Measurements from ENCODE around the gene WSCD1. TPM values are rescaled to one million over a fixed set of nuclear protein-coding genes. Genes with fewer than 3 reads are reported as not detected.

WSCD1 gene
- total RNA-seq, 2 experiments from 2014 or later = not detected

DNA sequence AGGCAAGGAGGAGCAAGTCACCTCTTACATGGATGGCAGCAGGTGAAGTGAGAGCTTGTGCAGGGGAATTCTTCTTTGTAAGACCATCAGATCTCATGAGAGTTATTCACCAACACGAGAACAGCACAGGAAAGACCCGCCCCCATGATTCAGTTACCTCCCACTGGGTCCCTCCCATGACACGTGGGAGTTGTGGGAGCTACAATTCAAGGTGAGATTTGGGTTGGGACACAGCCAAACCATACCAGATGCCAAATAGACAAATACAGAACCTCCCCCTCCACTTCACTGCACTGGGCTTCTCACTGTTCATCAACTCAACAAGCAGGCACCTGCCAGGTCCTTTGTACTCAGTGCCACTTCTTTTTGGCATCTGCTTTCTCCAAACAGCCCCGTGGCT, 100.2 kb downstream of the WSCD1 start:
- Histone ChIP-seq H3K4me3 (ENCODE audit: low read depth, low read length, poor library complexity, severe bottlenecking) (no peak overlapping the region), H3K36me3 (ENCODE audit: insufficient read depth, low read length) (no peaks in the 10 kb centered on the region), H3K4me2 (ENCODE audit: low read length) (no peak overlapping the region), H3K4me1 (ENCODE audit: insufficient read depth, low read length, poor library complexity, severe bottlenecking) (no peaks in the 10 kb centered on the region), H3K27ac (ENCODE audit: low read depth, low read length, poor library complexity, severe bottlenecking) (no peak overlapping the region), H2AFZ (ENCODE audit: low read length) (no peak overlapping the region), H3K9me3 (ENCODE audit: low read length) (no peaks in the 10 kb centered on the region), H3K9me2 (ENCODE audit: insufficient read depth, low read length) (no peaks in the 10 kb centered on the region), H3K79me2 (ENCODE audit: insufficient read depth, low read depth, low read length) (no peaks in the 10 kb centered on the region), H4K20me1 (ENCODE audit: insufficient read depth, low read length) (no peaks in the 10 kb centered on the region)
- ChIA-PET CTCF (ENCODE audit: unreplicated experiment) (no interaction called here), POLR2A (no interaction called here)
- no peak for TF ChIP-seq EZH2phosphoT487 (IDR thresholded peaks at IDR 0.05; ENCODE audit: borderline replicate concordance, low read depth, low read length)
- TF ChIP-seq, protein P1, sequence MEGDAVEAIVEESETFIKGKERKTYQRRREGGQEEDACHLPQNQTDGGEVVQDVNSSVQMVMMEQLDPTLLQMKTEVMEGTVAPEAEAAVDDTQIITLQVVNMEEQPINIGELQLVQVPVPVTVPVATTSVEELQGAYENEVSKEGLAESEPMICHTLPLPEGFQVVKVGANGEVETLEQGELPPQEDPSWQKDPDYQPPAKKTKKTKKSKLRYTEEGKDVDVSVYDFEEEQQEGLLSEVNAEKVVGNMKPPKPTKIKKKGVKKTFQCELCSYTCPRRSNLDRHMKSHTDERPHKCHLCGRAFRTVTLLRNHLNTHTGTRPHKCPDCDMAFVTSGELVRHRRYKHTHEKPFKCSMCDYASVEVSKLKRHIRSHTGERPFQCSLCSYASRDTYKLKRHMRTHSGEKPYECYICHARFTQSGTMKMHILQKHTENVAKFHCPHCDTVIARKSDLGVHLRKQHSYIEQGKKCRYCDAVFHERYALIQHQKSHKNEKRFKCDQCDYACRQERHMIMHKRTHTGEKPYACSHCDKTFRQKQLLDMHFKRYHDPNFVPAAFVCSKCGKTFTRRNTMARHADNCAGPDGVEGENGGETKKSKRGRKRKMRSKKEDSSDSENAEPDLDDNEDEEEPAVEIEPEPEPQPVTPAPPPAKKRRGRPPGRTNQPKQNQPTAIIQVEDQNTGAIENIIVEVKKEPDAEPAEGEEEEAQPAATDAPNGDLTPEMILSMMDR (conservative IDR thresholded peaks at IDR 0.05; ENCODE audit: low read length) = no peak
- DNase-seq (ENCODE audit: low spot score) = no peak
- intact Hi-C loops (cut with micrococcal nuclease; ENCODE audit: unreplicated experiment) = no loop called here
- no TSS peak for BruUV-seq (replicated peaks)

DNA sequence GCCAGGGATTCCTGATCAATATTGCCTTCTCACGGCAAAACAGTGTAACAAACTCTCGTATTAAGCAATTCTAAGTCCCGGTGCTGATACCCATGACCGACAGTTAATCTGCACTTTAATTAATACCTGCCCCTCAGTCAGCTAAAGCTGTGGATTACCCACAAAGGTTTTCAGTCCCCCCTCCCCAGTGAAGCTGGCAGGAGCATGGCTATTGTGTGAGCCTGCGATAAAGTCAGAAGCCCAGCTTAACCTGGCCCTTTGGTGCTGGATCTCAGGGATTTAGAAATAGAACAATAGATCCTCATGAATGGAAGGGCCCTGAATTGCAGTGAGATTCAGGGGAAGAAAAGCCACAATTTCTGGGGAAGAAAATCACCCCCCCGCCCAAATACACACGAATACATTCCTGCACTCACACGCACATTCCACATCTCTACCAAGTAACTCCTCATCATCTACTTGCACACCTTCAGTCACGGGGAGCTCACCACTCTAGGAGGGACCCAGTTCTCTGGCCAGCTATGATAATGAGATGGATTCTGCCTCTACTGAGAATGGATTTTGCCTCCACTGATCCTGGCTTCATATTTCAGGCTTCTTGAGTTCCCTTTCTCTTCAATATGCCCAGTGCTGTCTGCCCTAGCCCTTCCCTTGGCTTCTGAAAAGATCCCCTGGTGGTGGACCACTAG, 102.6 kb downstream of the WSCD1 start:
- BruUV-seq (replicated peaks) = no TSS peak
- CTCF ChIA-PET (ENCODE audit: unreplicated experiment) = no interaction called here
- Histone ChIP-seq H3K36me3 (ENCODE audit: insufficient read depth, low read length) (no peaks in the 10 kb centered on the region), H3K27ac (ENCODE audit: low read depth, low read length, poor library complexity, severe bottlenecking) (no peak overlapping the region), H3K79me2 (ENCODE audit: insufficient read depth, low read depth, low read length) (no peaks in the 10 kb centered on the region), H3K4me3 (ENCODE audit: low read depth, low read length, poor library complexity, severe bottlenecking) (no peak overlapping the region), H4K20me1 (ENCODE audit: insufficient read depth, low read length) (no peaks in the 10 kb centered on the region), H3K4me2 (ENCODE audit: low read length) (no peak overlapping the region), H3K9me2 (ENCODE audit: insufficient read depth, low read length) (no peaks in the 10 kb centered on the region), H3K9me3 (ENCODE audit: low read length) (no peaks in the 10 kb centered on the region), H3K4me1 (ENCODE audit: insufficient read depth, low read length, poor library complexity, severe bottlenecking) (no peaks in the 10 kb centered on the region), H2AFZ (ENCODE audit: low read length) (no peak overlapping the region)
- no peak for DNase-seq (ENCODE audit: low spot score)
- POLR2A ChIA-PET = no interaction called here
- TF ChIP-seq EZH2phosphoT487 (IDR thresholded peaks at IDR 0.05; ENCODE audit: borderline replicate concordance, low read depth, low read length) = no peak
- TF ChIP-seq, protein P1 (conservative IDR thresholded peaks at IDR 0.05; ENCODE audit: low read length) = no peak
- intact Hi-C loops (cut with micrococcal nuclease; ENCODE audit: unreplicated experiment) = no loop called here

DNA sequence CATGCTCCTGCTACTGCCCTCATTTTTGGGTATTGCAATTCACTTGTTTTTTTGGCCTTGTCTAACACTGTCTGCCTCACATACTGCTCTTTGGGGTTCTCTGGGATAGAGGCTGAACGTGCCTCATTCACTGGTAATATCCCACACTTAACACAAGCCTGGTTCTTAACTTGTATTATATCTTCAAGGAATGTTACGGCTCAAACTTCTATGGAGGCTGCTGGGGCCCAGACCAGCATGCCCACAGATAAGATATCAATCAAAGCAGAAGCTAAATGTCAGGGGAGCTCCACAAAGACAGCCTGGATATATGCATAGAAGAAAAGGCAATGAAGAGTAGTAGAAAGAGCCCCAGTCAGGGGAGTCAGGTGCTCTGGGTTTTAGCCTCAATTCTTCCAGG, 103.5 kb downstream of the WSCD1 start:
- Histone ChIP-seq H3K4me2 (ENCODE audit: low read length) (no peak overlapping the region), H3K27ac (ENCODE audit: low read depth, low read length, poor library complexity, severe bottlenecking) (no peak overlapping the region), H4K20me1 (ENCODE audit: insufficient read depth, low read length) (no peaks in the 10 kb centered on the region), H3K4me1 (ENCODE audit: insufficient read depth, low read length, poor library complexity, severe bottlenecking) (no peaks in the 10 kb centered on the region), H2AFZ (ENCODE audit: low read length) (no peak overlapping the region), H3K9me2 (ENCODE audit: insufficient read depth, low read length) (no peaks in the 10 kb centered on the region), H3K36me3 (ENCODE audit: insufficient read depth, low read length) (no peaks in the 10 kb centered on the region), H3K4me3 (ENCODE audit: low read depth, low read length, poor library complexity, severe bottlenecking) (no peak overlapping the region), H3K9me3 (ENCODE audit: low read length) (no peaks in the 10 kb centered on the region), H3K79me2 (ENCODE audit: insufficient read depth, low read depth, low read length) (no peaks in the 10 kb centered on the region)
- ChIA-PET POLR2A (no interaction called here), CTCF (ENCODE audit: unreplicated experiment) (no interaction called here)
- no TSS peak for BruUV-seq (replicated peaks)
- no peak for DNase-seq (ENCODE audit: low spot score)
- intact Hi-C loops (cut with micrococcal nuclease; ENCODE audit: unreplicated experiment) = no loop called here
- TF ChIP-seq, protein P1 (conservative IDR thresholded peaks at IDR 0.05; ENCODE audit: low read length) = no peak
- no peak for TF ChIP-seq EZH2phosphoT487 (IDR thresholded peaks at IDR 0.05; ENCODE audit: borderline replicate concordance, low read depth, low read length)

Data from OCI-LY7 (cell line).